Osteoblast (primary cell): ENCODE measurements around the gene SEMA4C. TPM values are rescaled to one million over a fixed set of nuclear protein-coding genes. Genes with fewer than 3 reads are reported as not detected.
A peak's percentile ranks its signal among the peaks of the same experiment; 100 is the strongest.

Experiments
- DNase-seq: peaks from one replicate; pipeline ENCODE4 v3.0.0; 2011; ENCODE audit warnings: low spot score, mixed read lengths; ENCODE audit not compliant: insufficient read length; ENCODE audit errors: missing footprints
- H2AFZ ChIP-seq: 2 replicates; pipeline ENCODE4 v1.6.0; 2011; ENCODE audit warnings: mild to moderate bottlenecking, low read length
- H3K27ac ChIP-seq: 2 replicates; pipeline ENCODE4 v1.5.1; 2011; ENCODE audit warnings: mild to moderate bottlenecking, low read depth, low read length, moderate library complexity
- H3K27me3 ChIP-seq: 2 replicates; pipeline ENCODE4 v1.6.0; 2012; ENCODE audit warnings: mild to moderate bottlenecking, control low read depth, inconsistent platforms, low read length, moderate library complexity; ENCODE audit not compliant: insufficient read depth
- H3K36me3 ChIP-seq: 2 replicates; pipeline ENCODE4 v1.5.1; 2011; ENCODE audit warnings: mild to moderate bottlenecking, low read length, control low read depth, moderate library complexity; ENCODE audit not compliant: insufficient read depth
- H3K4me1 ChIP-seq: 2 replicates; pipeline ENCODE4 v1.5.1; 2011; ENCODE audit warnings: mild to moderate bottlenecking, low read length, control low read depth, moderate library complexity; ENCODE audit not compliant: insufficient read depth
- H3K4me2 ChIP-seq: 2 replicates; pipeline ENCODE4 v1.6.0; 2011; ENCODE audit warnings: mild to moderate bottlenecking, low read length; ENCODE audit not compliant: insufficient read depth
- H3K4me3 ChIP-seq: fragments of 200-600 bp; sonication (generic); 3 replicates; pipeline ENCODE4 v1.5.1; 2012; ENCODE audit warnings: mild to moderate bottlenecking, low read length, inconsistent platforms; ENCODE audit not compliant: insufficient read depth
- H3K79me2 ChIP-seq: 2 replicates; pipeline ENCODE4 v1.6.0; 2012; ENCODE audit warnings: mild to moderate bottlenecking, low read length, control low read depth, inconsistent platforms; ENCODE audit not compliant: insufficient read depth
- H3K9me3 ChIP-seq: 2 replicates; pipeline ENCODE4 v1.5.1; 2011; ENCODE audit warnings: low read depth, low read length, control low read depth
- H4K20me1 ChIP-seq: 2 replicates; pipeline ENCODE4 v1.6.0; 2012; ENCODE audit warnings: mild to moderate bottlenecking, low read length, control low read depth; ENCODE audit not compliant: insufficient read depth
- total RNA-seq: library from RNA; depleted of rRNA; stranded (reverse); fragments of >200 nt; gene quantifications from 2 replicates; pipeline ENCODE4 v1.2.3, GENCODE V29; 2012
- TF ChIP-seq, protein P1 (sequence below): IDR thresholded peaks from 2 replicates; pipeline ENCODE4 v1.5.1; 2011; ENCODE audit warnings: mild to moderate bottlenecking, low read depth, low read length, moderate library complexity; ENCODE audit errors: extremely low read depth

The SEMA4C gene
- total RNA-seq, 1 donor, result 29.7 TPM

GRCh38 chr2:96897491-96898134 lies 27.7 kb upstream of the SEMA4C start:
- H2AFZ ChIP-seq, result no peak overlapping the region
- no peaks in the 10 kb centered on the region for H3K36me3 ChIP-seq
- no peaks in the 10 kb centered on the region for H3K79me2 ChIP-seq
- H4K20me1 ChIP-seq, result no peaks in the 10 kb centered on the region
- H3K4me3 ChIP-seq, result no peak overlapping the region
- no peaks in the 10 kb centered on the region for H3K9me3 ChIP-seq
- no peak overlapping the region for H3K27ac ChIP-seq
- peaks cover 7% of the 10 kb centered on the region for H3K4me1 ChIP-seq
- no peak overlapping the region for H3K4me2 ChIP-seq
- no peaks in the 10 kb centered on the region for H3K27me3 ChIP-seq
- TF ChIP-seq, protein P1, sequence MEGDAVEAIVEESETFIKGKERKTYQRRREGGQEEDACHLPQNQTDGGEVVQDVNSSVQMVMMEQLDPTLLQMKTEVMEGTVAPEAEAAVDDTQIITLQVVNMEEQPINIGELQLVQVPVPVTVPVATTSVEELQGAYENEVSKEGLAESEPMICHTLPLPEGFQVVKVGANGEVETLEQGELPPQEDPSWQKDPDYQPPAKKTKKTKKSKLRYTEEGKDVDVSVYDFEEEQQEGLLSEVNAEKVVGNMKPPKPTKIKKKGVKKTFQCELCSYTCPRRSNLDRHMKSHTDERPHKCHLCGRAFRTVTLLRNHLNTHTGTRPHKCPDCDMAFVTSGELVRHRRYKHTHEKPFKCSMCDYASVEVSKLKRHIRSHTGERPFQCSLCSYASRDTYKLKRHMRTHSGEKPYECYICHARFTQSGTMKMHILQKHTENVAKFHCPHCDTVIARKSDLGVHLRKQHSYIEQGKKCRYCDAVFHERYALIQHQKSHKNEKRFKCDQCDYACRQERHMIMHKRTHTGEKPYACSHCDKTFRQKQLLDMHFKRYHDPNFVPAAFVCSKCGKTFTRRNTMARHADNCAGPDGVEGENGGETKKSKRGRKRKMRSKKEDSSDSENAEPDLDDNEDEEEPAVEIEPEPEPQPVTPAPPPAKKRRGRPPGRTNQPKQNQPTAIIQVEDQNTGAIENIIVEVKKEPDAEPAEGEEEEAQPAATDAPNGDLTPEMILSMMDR, result no peak
- DNase-seq, result peak; percentile 90

GRCh38 chr2:96895746-96896651 lies 26.1 kb upstream of the SEMA4C start:
- H3K4me3 ChIP-seq, result no peak overlapping the region
- no peaks in the 10 kb centered on the region for H3K79me2 ChIP-seq
- no peaks in the 10 kb centered on the region for H4K20me1 ChIP-seq
- H3K36me3 ChIP-seq, result no peaks in the 10 kb centered on the region
- peak; percentile 8 for DNase-seq
- no peaks in the 10 kb centered on the region for H3K9me3 ChIP-seq
- H3K4me2 ChIP-seq, result no peak overlapping the region
- no peak overlapping the region for H3K27ac ChIP-seq
- TF ChIP-seq, protein P1, result no peak
- peaks cover 15% of the 10 kb centered on the region for H3K4me1 ChIP-seq
- no peaks in the 10 kb centered on the region for H3K27me3 ChIP-seq
- H2AFZ ChIP-seq, result no peak overlapping the region

DNA sequence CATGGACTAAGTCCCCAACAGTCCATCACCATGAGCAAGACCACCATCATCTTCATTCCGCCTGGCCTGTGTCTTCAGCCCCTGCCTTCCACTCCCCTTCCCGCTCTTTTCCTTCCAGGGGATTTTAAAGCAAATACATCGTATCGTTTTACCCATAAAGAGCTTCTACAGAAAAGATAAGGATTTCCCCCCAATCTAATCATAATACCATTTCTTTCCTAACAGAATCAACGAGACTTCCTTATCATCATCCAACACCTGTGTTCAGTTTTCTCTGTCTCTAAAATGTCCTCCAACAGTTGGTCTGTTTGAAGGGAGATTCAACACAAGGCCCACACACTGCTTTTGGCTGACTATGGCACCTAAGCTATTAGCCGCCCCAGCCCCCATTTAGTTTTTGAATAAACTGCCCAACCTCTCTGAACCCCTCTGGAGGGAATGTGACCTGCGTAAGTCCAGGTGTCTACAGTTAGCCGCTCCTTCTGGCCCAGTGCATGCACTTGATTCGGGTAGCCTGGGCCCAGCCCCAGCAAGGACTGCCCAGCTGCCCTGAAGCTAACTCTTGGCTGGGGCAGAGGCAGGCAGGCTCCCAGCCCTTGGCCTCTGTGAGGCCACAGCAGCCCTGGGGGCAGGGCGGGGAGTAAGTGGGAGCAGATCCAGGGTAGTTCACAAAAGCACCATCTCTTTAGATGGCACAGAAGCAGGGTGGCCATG lies 25.3 kb upstream of the SEMA4C start:
- TF ChIP-seq, protein P1, result no peak
- H4K20me1 ChIP-seq, result no peaks in the 10 kb centered on the region
- H3K4me3 ChIP-seq, result no peak overlapping the region
- H3K4me2 ChIP-seq, result no peak overlapping the region
- no peaks in the 10 kb centered on the region for H3K79me2 ChIP-seq
- H3K36me3 ChIP-seq, result no peaks in the 10 kb centered on the region
- no peaks in the 10 kb centered on the region for H3K27me3 ChIP-seq
- H2AFZ ChIP-seq, result no peak overlapping the region
- DNase-seq, result peak; percentile 27
- H3K9me3 ChIP-seq, result no peaks in the 10 kb centered on the region
- H3K27ac ChIP-seq, result no peak overlapping the region
- peaks cover 18% of the 10 kb centered on the region for H3K4me1 ChIP-seq
